ENCODE results near the gene ARL17B. TPM values are rescaled to one million over a fixed set of nuclear protein-coding genes. Genes with fewer than 3 reads are reported as not detected.
"Not testable (repeated sequence)": the region's sequence is repeated elsewhere in the genome, so short reads cannot be mapped to it uniquely, and the experiment has no call there.

The ARL17B gene
- polyA plus RNA-seq, 5 donors = 12.9 to 27.7 (median 19.3) TPM

- not testable (repeated sequence) for DNase-seq
Measured at GRCh38 chr17:46291618-46292017, 69.9 kb downstream of the ARL17B start.

GRCh38 chr17:46290906-46291546 is 70.5 kb downstream of the ARL17B start:
- DNase-seq = not testable (repeated sequence)

GRCh38 chr17:46287587-46287986 is 74.0 kb downstream of the ARL17B start:
- not testable (repeated sequence) for DNase-seq

- DNase-seq = peak; percentile 30 to 44
Measured at GRCh38 chr17:46286764-46287221, 74.8 kb downstream of the ARL17B start.

GRCh38 chr17:46285500-46285899 is 76.1 kb downstream of the ARL17B start:
- not testable (repeated sequence) for DNase-seq

GRCh38 chr17:46284467-46284866 is 77.1 kb downstream of the ARL17B start:
- not testable (repeated sequence) for DNase-seq

GRCh38 chr17:46282635-46283034 is 78.9 kb downstream of the ARL17B start:
- DNase-seq = not testable (repeated sequence)

GRCh38 chr17:46281336-46281735 is 80.2 kb downstream of the ARL17B start:
- not testable (repeated sequence) for DNase-seq

GRCh38 chr17:46276728-46277479 is 84.7 kb downstream of the ARL17B start:
- not testable (repeated sequence) for DNase-seq

- DNase-seq = no peak
Measured at GRCh38 chr17:46274238-46274637, 87.3 kb downstream of the ARL17B start.

- no peak for DNase-seq
Measured at GRCh38 chr17:46273541-46274236, 87.9 kb downstream of the ARL17B start.

- DNase-seq = no peak
Measured at GRCh38 chr17:46270032-46270431, 91.5 kb downstream of the ARL17B start.

- peak; percentile 82 to 84 for DNase-seq
Measured at GRCh38 chr17:46266656-46267544, 94.7 kb downstream of the ARL17B start.

GRCh38 chr17:46266063-46266655 is 95.4 kb downstream of the ARL17B start:
- peak in 1 of 2 donors; percentile 11 for DNase-seq

GRCh38 chr17:46264456-46265198 is 96.9 kb downstream of the ARL17B start:
- no peak for DNase-seq

GRCh38 chr17:46262271-46262670 is 99.3 kb downstream of the ARL17B start:
- no peak for DNase-seq

GRCh38 chr17:46259845-46260661 is 101.5 kb downstream of the ARL17B start:
- DNase-seq = not testable (repeated sequence)

GRCh38 chr17:46256369-46256768 is 105.2 kb downstream of the ARL17B start:
- DNase-seq = not testable (repeated sequence)

- DNase-seq = not testable (repeated sequence)
Measured at GRCh38 chr17:46254215-46254614, 107.4 kb downstream of the ARL17B start.

Data from right lung (tissue), 5 donors.